ENCODE data around the gene NEDD8. TPM values are rescaled to one million over a fixed set of nuclear protein-coding genes. Genes with fewer than 3 reads are reported as not detected.

The NEDD8 gene
- total RNA-seq (2014; rRNA removed; shearing (Covaris generic); ENCODE audit: low replicate concordance), result 129 and 160 TPM in 2 replicates

DNA sequence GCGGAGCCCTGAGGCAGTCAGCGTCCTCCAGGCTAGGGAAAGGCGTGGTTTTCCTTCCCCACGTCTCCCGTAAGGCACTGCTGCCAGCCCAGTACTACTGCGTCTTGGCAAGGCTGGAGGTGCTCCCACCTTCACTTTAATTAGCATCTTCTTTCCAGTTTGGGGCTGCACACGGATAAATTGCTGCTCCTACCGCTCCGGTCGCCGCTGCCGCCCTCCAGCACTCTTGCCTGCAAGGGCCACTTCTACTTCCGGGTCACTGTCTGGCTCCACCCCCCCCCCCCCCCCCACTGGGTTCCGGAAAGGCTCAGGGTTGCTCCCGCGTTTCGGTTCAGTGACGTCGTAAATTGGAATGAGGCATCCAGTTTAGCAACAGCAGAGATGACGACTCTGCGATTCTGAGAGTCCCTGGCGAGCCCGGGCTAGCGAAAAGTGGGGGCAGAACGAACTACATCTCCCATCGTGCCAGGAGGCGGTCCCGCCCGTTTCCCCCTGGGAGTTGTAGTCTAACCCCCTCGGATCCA lies at the start of gene NEDD8:
TSS of gene NEDD8 (minus strand) at position 247 of the 524 bp plus-strand sequence. CDS start at position 147, 100 bp downstream.
- peak; percentile 87 for DNase-seq (ENCODE audit: low read depth)
- in situ Hi-C loops (cut with HindIII; ENCODE audit: low pct_unique_long_range_greater_than_20kb, low sequenced_read_pairs), result no loop called here

DNA sequence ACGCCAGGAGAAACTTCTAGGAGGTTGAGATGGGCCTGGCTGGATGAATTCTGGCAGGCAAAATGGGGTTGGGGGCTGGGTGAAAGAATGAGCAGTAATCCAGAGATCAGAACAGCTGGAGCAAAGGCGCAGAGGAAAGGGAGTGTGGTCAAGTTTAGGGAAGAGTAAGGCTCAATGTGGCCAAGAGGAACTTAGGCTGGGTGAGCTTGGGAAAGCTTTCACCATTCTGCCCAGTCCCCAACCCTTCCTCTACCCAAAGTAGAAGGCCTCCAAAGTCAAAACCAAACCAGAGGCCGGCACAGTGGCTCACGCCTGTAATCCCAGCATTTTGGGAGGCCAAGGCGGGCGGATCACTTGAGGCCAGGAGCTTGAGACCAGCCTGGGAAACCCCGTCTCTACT lies 49.5 kb upstream of the NEDD8 start:
- in situ Hi-C loops (cut with HindIII; ENCODE audit: low pct_unique_long_range_greater_than_20kb, low sequenced_read_pairs), result no loop called here
- DNase-seq (ENCODE audit: low read depth), result no peak

DNA sequence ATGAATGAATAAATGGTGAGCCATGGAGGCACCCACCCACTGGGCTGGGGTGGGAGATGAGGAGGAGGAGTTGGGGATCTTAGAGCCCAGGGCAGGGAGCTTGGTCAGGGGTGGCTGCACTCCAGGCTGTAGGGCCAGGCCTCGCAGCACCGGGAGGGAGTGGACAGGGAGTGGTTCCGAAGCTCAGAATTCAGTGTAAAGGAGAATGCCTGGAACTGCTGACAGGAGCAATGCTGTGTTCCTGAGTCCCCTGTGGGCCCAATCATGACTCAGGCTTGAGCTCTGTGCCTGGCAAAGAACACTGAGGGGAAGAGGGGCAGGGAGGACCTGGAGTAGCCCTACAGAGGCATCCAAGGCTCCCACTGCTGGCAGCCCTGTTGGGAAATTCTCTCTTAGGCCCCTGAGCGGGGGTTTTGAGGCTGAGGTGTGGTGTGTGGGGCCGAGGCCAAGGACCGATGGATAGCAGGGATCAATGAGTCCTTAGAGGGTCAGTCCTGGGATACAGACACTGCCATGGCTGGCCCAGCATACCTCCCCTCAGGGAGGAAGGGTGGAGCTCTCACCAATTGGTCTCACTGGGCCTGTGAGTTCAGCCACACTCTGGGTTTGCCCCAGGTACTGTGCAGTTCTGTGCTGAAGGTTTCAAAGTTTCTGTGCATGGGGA lies 48.8 kb upstream of the NEDD8 start:
- in situ Hi-C loops (cut with HindIII; ENCODE audit: low pct_unique_long_range_greater_than_20kb, low sequenced_read_pairs), result no loop called here
- no peak for DNase-seq (ENCODE audit: low read depth)

DNA sequence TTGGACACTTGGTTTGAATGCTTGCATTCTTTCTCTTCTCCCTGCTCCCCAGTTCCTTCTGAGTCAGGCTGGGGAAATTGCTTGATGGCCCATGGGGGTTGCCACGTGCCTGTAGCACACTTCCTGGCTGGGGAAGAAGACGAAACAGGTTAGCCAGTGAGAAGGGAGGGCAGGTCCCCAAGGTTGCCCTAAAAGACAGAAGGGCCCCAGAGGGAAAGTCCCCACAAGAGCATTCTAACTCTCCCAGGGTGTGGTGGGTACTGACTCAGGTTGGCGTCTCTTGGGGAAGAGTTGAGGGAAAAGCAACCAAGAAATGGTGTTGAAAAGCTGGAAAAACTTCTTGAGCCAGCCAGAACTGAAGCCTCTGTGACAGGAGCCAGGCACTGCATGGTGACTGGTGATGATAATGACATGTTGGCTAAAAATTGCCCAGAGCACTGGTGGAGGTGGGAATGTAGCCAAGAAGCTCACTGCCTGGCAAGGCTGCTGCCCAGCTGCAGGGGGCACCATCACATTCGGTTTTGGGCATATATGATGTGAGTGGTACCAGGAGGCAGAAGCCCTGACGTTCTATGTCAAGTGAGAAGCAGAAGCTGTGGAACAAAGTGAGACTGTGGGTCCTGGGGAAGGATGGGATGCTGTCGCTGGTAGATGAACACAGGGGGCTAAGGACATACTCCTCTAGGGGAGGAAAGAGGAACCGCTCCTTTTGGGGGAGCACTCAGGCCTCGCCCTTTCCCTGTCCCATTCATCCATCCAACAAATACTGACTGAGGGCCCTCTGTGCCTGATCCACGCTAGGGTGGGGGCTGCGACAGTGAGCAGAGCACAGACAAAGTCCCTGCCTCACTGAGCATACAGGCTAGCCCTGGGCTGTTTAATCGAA lies 47.4 kb upstream of the NEDD8 start:
- in situ Hi-C loops (cut with HindIII; ENCODE audit: low pct_unique_long_range_greater_than_20kb, low sequenced_read_pairs), result no loop called here

DNA sequence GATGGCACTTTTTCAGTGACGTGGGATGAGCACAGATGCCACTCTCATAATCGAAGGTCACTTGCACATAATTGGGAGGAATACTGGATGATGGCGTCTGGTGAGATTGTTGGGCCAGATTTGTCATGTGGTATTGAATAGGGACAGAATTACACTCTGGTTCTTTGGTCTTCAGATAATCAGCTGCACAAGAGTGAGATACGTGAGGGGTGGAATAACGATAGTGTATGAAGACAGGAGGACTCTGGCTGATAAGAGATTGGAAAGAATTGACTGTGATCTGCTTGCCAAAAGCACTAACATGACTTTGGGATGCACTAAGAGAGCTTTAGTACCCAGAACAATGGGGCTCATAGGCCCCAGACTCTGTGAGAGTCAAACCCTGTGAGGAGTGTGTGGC lies 46.3 kb upstream of the NEDD8 start:
- in situ Hi-C loops (cut with HindIII; ENCODE audit: low pct_unique_long_range_greater_than_20kb, low sequenced_read_pairs), result no loop called here
- DNase-seq (ENCODE audit: low read depth), result no peak

More for the DNA sequence above, 47.4 kb upstream of the NEDD8 start:
- no peak for DNase-seq (ENCODE audit: low read depth)

DNA sequence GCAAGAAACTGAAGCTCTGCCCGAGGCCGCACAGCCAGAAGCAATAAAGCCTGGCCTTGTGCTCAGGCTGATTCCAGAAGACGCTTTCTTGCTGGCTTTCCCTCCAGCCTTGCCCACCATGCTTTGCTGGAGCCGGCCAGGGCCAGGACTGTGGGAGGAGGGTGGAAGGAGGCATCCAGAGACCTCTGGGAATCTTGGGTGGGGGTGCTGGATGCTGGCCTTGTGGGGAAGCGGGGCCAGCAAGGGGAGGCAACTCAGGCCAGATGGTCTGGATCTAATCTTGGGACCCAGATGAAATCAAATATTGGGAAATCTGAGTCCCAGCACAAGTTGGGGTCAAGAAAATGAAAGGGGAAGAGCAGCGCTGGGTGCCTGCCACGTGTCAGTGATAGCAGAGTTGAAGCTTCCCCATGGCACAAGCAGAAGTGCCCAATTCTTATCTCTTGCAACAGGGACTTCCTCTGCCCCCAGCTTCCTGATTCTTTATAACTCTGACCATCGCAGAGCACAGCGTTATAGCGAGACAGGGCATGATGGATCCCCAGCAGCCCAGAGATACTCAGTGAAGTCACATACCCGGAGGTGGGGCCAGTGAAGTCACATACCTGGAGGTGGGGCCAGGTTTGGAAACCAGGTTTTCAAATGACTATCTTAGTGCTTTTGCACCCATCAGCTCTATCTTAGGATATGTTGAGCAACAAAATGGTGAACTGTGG lies 45.6 kb upstream of the NEDD8 start:
- DNase-seq (ENCODE audit: low read depth), result no peak
- in situ Hi-C loops (cut with HindIII; ENCODE audit: low pct_unique_long_range_greater_than_20kb, low sequenced_read_pairs), result no loop called here

DNA sequence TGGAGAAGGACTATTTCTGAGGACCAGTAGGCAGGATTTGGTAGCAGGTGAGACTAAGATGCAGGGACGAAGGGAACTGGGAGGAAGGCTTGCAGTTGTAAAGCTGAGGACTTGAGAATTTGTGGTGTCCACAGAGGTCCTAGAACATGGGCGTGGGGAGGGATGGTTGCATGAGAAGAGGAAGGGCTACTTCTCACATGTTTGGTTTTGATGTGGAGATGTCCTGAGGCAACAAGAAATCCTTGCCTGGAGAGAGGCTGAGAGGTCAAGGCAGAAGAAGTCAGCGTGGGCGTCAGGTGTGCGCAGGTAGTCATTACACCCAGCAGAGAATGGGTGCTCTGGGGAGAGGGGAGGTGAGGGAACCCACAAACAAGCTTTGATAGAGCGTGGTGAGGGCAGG lies 44.9 kb upstream of the NEDD8 start:
- in situ Hi-C loops (cut with HindIII; ENCODE audit: low pct_unique_long_range_greater_than_20kb, low sequenced_read_pairs), result no loop called here
- DNase-seq (ENCODE audit: low read depth), result no peak

DNA sequence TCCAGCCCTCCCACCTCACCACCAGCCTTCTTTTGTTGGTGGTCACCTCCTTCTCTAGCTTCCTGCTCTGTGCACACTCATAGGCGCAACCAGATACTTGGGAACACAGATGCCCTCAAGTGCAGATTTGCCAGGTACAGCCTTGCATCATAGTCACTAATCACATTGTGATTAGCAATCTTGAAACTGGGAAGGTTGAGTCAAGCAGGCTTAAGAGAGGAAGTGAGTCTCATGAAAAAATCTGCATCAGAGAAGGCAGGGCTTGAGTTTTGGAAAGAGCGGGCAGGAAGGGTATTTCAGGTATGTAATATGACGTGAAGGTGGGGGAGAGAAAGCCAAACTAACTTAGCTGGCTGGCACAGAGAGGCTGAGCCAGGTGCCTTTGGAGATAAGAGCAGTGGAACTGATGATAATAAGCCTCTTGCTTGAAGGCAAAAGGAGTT lies 42.0 kb upstream of the NEDD8 start:
- in situ Hi-C loops (cut with HindIII; ENCODE audit: low pct_unique_long_range_greater_than_20kb, low sequenced_read_pairs), result no loop called here
- DNase-seq (ENCODE audit: low read depth), result no peak

DNA sequence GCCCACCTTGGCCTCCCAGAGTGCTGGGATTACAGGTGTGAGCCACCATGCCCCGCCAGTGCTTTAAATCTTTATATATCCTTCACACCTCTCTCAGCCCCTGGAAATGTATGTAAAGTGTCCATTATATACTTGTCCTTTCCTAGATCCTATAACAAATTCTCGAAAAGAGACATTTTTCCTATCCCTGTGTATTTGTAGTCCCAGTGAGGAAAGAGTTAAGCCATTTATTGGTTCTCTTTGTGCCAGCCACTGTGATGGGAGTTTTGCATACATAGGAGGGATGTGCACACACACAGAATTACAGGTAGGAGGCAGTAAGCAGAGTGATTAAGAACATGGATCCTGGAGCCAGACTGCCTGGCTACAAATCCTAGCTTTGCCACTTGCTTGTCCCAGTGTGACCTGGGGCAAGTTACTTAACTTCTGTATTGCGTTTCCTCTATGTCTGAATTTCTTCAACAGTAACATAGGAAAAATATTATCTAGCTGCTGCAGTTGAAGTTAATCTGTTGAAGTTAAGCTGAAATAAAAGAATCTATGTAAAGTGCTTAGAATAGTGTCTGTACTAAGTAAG lies 41.3 kb upstream of the NEDD8 start:
- DNase-seq (ENCODE audit: low read depth), result no peak

DNA sequence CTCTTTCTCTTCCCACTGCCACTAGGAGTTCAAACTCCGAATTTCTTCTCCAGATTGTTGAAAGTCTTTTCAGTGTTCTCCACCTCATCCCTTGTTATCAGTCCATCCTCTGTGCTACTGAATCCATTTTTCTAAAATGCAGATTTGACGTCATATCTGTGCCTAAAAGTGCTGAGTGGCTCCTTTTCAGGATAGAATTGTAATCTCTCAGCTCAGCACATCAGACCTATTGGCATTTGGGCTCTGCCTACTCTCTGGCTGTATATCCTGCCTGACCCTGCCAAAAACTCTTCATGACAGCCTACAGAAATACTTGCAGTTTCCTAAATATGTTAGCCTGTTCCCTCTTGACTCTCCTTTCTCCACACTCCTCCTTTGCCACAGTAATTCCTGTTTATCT lies 40.3 kb upstream of the NEDD8 start:
- no peak for DNase-seq (ENCODE audit: low read depth)
- in situ Hi-C loops (cut with HindIII; ENCODE audit: low pct_unique_long_range_greater_than_20kb, low sequenced_read_pairs), result no loop called here

More for the DNA sequence above, 41.3 kb upstream of the NEDD8 start:
- in situ Hi-C loops (cut with HindIII; ENCODE audit: low pct_unique_long_range_greater_than_20kb, low sequenced_read_pairs), result no loop called here

DNA sequence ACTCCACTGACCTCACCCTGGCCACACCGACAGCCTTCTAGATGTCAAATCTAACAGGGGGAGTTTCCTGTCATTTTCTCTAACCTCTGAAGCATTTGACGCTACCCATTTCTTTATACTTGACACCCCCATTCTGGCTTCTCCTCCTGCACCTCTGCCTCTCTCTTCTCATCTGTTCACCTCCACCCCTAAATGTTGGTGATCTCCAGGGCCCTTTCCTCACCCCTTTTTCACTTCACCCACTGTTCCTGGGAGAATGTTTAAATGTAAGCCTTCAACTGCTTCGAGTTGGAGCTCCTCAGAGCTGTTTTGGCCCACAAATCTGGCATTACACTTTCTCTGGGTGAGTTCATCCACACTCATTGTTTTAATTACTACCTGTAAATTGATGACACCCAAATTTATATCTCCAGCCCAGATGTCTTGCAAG lies 39.7 kb upstream of the NEDD8 start:
- in situ Hi-C loops (cut with HindIII; ENCODE audit: low pct_unique_long_range_greater_than_20kb, low sequenced_read_pairs), result no loop called here
- no peak for DNase-seq (ENCODE audit: low read depth)

DNA sequence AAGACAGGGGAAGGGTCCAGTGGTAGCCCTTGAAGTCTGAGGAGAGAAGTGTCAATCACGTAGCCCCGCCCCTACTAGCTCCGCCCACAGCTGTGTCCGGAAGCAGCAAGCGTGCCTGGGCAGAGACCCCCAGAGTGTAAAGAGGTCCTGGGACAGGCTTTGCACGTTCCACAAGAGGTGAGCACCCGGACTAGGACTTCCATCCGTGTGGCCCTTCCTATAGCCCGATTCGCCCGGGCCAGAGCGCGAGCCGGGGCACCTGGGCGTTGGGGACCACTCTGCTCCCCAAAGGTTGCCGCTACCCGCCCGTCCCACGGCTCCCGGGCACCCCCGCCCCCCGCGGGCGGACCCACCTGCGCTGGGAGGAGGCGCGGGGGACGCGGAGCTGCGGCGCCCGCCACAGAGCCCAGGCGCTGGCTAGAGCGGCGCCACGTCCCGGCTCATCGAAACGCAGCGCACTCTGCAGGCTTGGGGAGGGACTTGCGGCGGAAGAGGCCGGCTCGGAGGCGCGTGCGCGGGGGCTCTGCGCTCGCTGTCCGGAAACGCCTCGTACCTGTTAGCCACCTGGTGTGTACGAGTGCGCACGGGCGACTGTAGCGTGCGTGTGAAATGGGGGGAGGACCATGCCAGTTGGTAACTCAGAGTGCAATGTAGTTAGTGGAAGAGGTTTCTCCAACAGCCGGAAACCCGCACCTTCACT lies 39.1 kb upstream of the NEDD8 start, which contains the start of gene RABGGTA:
TSS of gene RABGGTA (minus strand) at position 464 of the 700 bp plus-strand sequence. CDS start 482 bp downstream, outside the sequence.
- in situ Hi-C loops (cut with HindIII; ENCODE audit: low pct_unique_long_range_greater_than_20kb, low sequenced_read_pairs), result no loop called here
- DNase-seq (ENCODE audit: low read depth), result peak; percentile 76

DNA sequence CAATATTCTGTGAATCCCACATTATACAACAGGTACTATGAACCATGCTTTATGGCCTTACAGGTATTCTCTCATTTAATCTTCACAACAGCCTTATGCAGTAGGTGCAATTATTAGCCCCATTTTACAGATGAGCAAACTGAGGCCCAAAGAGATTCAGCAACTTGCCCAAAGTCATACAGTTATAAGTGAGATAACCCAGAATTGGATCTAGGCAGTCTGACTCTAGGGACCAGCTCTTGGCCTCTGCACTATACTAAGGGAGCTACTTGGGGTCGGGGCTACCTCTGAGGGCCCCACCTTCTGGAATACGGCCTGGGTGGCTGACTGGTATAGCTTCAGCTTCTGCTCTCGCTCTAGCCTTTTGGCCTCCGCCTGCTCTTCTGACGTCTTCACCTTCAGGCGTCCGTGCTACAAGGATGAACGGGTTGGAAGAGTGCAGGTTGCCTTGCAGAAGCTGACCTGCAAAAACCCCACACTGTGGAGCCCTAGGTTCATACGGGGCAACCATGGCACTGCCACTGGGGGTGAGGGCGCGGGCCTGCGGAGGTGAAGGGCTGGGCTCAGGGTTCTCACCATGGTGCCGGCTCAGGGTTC lies 38.5 kb upstream of the NEDD8 start:
- peak; percentile 63 for DNase-seq (ENCODE audit: low read depth)
- in situ Hi-C loops (cut with HindIII; ENCODE audit: low pct_unique_long_range_greater_than_20kb, low sequenced_read_pairs), result no loop called here

DNA sequence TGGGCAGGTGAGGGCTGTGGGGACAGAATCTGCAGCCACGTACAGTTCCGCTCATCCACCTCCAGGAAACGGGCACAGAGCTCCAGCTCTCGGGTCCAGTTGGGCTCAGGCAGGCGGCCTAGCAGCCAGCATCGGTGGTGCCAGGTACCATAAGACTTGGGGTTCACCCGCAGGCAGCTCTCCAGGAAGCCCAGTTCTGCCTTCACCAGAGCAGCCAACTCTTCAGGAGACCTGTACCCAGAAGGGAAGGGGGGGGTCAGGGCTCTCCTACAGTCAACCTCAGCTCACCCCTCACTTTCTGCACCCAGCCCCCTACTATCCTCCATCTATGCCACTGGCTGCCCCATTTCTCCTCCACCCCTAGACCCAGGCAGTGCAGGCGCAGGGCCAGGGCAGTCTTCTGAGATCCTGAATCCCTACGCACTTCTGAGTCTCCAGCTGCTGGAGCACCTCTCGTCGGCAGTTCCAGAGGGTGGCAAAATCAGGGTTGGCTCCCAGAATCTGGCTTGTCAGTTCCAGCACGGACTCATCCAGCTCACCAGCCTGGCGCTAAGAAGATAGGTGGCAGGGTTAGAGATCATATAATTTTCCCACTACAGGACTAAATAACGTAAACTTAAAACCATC lies 37.9 kb upstream of the NEDD8 start:
- no peak for DNase-seq (ENCODE audit: low read depth)
- in situ Hi-C loops (cut with HindIII; ENCODE audit: low pct_unique_long_range_greater_than_20kb, low sequenced_read_pairs), result no loop called here

DNA sequence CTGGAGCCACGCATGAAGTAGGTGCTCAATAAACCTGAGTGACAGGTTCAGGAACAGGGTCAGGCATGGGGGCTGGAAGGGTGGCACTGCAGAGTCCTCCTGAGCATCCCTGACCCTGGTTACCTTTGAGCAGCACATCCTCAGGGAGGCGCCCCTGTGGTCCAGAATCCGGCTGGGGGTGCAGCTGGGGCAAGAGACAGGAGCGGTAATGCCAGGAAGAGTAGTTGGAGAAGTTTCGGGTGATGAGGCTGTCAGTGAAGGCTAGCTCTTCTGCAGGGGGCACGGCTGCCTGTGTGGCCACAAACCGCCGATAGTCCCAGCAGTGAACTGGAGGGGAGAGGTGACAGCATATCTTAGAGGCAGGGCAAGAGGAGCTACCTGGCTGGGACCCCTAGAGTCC lies 37.2 kb upstream of the NEDD8 start:
- DNase-seq (ENCODE audit: low read depth), result no peak
- in situ Hi-C loops (cut with HindIII; ENCODE audit: low pct_unique_long_range_greater_than_20kb, low sequenced_read_pairs), result no loop called here

DNA sequence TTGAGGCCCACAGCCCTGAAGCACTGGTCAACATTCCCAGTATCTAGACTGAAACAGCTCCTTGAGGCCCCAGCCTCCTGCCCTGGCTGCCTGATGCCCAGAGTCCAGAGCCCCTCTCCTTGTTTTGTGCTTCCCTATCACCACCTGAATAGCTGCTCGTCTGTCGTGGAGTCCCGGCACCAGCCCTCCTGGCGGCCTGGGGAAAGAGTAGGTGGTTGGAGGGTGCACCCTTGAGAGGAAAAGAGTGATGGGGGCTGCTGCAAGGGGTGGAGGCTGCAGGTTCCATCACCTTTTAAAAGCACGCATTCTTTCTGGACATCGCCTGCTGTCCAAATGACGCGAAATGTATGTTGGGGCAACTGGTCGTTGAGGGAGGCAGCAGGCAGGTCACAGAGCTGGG lies 36.1 kb upstream of the NEDD8 start:
- in situ Hi-C loops (cut with HindIII; ENCODE audit: low pct_unique_long_range_greater_than_20kb, low sequenced_read_pairs), result no loop called here
- DNase-seq (ENCODE audit: low read depth), result no peak

DNA sequence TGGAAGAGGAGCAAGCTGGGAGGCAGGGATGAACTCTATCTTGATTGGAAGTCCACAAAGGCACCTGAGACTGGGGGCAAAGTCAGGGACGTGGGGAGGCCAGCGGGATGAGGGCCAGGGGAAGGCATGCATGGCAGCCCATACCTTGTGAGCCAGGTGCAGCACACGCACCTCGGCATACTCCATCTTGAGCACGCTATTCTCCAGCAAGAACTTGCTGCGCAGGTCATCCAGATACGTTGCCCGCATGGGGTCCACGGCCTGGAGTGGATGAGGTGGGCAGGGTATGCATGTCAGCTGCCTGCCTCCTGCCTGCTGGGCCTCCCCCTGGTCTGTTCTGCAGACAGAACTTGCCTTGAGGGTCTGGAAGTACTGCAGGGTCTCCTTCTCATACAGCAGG lies 35.3 kb upstream of the NEDD8 start:
- DNase-seq (ENCODE audit: low read depth), result no peak
- in situ Hi-C loops (cut with HindIII; ENCODE audit: low pct_unique_long_range_greater_than_20kb, low sequenced_read_pairs), result no loop called here

Data from Caki2 (cell line).